ENCODE measurements around the gene EIF4G3. TPM values are rescaled to one million over a fixed set of nuclear protein-coding genes. Genes with fewer than 3 reads are reported as not detected.
A peak's percentile ranks its signal among the peaks of the same experiment; 100 is the strongest.

Gene EIF4G3
- total and polyA plus RNA-seq, 4 donors = 16.5 to 59.8 (median 33.4) TPM

GRCh38 chr1:20819818-20820217 lies 356.9 kb downstream of the EIF4G3 start:
- no peak for ATAC-seq (ENCODE audit: insufficient read depth, low FRiP score)
- Histone ChIP-seq H3K27ac (ENCODE audit: low read depth in 1 of 2, low read length in 1 of 2) (no peak overlapping the region), H3K9ac (ENCODE audit: insufficient read depth in 1 of 2, low read length in 2 of 2) (no peak overlapping the region), H3K9me3 (ENCODE audit: control insufficient read depth in 4 of 4, insufficient read depth in 3 of 4, low read length in 3 of 4) (no peaks in the 10 kb centered on the region), H3K4me1 (ENCODE audit: control insufficient read depth in 5 of 5, insufficient read depth in 5 of 5, low read length in 5 of 5) (no peaks in the 10 kb centered on the region), H3K27me3 (ENCODE audit: control insufficient read depth in 3 of 3, insufficient read depth in 3 of 3, low read length in 2 of 3) (no peaks in the 10 kb centered on the region), H3K4me3 (no peak overlapping the region), H3K36me3 (ENCODE audit: control insufficient read depth in 4 of 4, insufficient read depth in 4 of 4, low read length in 4 of 4) (peaks cover 4 to 25% (median 9%) of the 10 kb centered on the region in 4 donors)
- DNase-seq = no peak
- 94 to 100% methylated on average over 5 of the region's 5 CpGs for WGBS, 2 donors
- TF ChIP-seq CTCF (IDR thresholded peaks at IDR 0.05; ENCODE audit: control extremely low read depth, extremely low read depth) = no peak

DNA sequence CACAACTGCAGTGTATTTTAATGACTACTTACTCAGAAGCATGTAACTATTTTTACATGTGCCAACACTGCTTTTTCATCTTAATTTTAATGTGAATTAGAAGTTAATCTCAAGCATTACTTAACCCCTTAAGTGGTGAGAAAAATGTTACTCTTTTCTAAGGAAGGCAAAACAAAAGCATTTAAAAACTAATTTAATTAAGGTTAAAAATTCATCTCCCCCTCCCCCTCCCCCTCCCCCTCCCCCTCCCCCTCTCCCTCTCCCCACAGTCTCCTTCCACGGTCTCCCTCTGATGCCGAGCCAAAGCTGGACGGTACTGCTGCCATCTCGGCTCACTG lies 362.2 kb downstream of the EIF4G3 start:
- Histone ChIP-seq H3K9ac (ENCODE audit: insufficient read depth in 1 of 2, low read length in 2 of 2) (no peak overlapping the region), H3K27ac (ENCODE audit: low read depth in 1 of 2, low read length in 1 of 2) (no peak overlapping the region), H3K36me3 (ENCODE audit: control insufficient read depth in 4 of 4, insufficient read depth in 4 of 4, low read length in 4 of 4) (peaks cover 0 to 13% (median 4%) of the 10 kb centered on the region in 4 donors), H3K4me3 (no peak overlapping the region), H3K27me3 (ENCODE audit: control insufficient read depth in 3 of 3, insufficient read depth in 3 of 3, low read length in 2 of 3) (no peaks in the 10 kb centered on the region), H3K9me3 (ENCODE audit: control insufficient read depth in 4 of 4, insufficient read depth in 3 of 4, low read length in 3 of 4) (no peaks in the 10 kb centered on the region), H3K4me1 (ENCODE audit: control insufficient read depth in 5 of 5, insufficient read depth in 5 of 5, low read length in 5 of 5) (no peaks in the 10 kb centered on the region)
- DNase-seq (peak in 1 of 3 donors; percentile 3), ATAC-seq (ENCODE audit: insufficient read depth, low FRiP score) (no peak)
- no CpG with 5 or more reads among the region's 4 CpGs for WGBS, 2 donors
- TF ChIP-seq CTCF (IDR thresholded peaks at IDR 0.05; ENCODE audit: control extremely low read depth, extremely low read depth) = no peak

GRCh38 chr1:20811916-20812315 lies 364.8 kb downstream of the EIF4G3 start:
- Histone ChIP-seq H3K4me1 (ENCODE audit: control insufficient read depth in 5 of 5, insufficient read depth in 5 of 5, low read length in 5 of 5) (no peaks in the 10 kb centered on the region), H3K27ac (ENCODE audit: low read depth in 1 of 2, low read length in 1 of 2) (no peak overlapping the region), H3K4me3 (no peak overlapping the region), H3K9me3 (ENCODE audit: control insufficient read depth in 4 of 4, insufficient read depth in 3 of 4, low read length in 3 of 4) (no peaks in the 10 kb centered on the region), H3K9ac (ENCODE audit: insufficient read depth in 1 of 2, low read length in 2 of 2) (no peak overlapping the region), H3K27me3 (ENCODE audit: control insufficient read depth in 3 of 3, insufficient read depth in 3 of 3, low read length in 2 of 3) (no peaks in the 10 kb centered on the region), H3K36me3 (ENCODE audit: control insufficient read depth in 4 of 4, insufficient read depth in 4 of 4, low read length in 4 of 4) (peaks cover 2 to 15% (median 4%) of the 10 kb centered on the region in 4 donors)
- 90 to 94% methylated on average over 5 of the region's 5 CpGs for WGBS, 2 donors
- DNase-seq = no peak
- no peak for TF ChIP-seq CTCF (IDR thresholded peaks at IDR 0.05; ENCODE audit: control extremely low read depth, extremely low read depth)
- ATAC-seq (ENCODE audit: insufficient read depth, low FRiP score) = no peak

DNA sequence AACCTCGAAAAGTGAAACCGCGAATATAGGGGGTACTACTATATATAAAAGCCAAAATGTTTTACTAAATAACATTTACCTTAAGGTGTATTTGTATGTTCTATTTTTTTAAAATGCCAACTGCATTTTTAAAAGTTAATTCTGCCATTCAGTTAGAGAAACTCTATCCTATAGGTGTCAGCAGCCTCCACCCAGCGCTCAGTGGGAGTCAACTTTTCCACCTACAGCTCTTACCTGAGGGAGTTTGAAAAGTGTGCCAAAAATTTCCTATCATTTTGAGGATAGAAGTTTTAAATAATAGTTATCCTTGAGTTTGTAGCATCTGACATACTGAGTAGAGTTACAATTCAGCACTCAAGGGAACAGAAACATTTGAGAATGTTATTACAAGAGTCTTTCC lies 383.5 kb downstream of the EIF4G3 start:
- DNase-seq (no peak), ATAC-seq (ENCODE audit: insufficient read depth, low FRiP score) (no peak)
- 97% methylated on average over 4 of the region's 4 CpGs for WGBS, 2 donors
- no peak overlapping the region for H3K9ac ChIP-seq (ENCODE audit: insufficient read depth in 1 of 2, low read length in 2 of 2)
- H3K27me3 ChIP-seq (ENCODE audit: control insufficient read depth in 3 of 3, insufficient read depth in 3 of 3, low read length in 2 of 3) = no peaks in the 10 kb centered on the region
- H3K9me3 ChIP-seq (ENCODE audit: control insufficient read depth in 4 of 4, insufficient read depth in 3 of 4, low read length in 3 of 4) = no peaks in the 10 kb centered on the region
- H3K4me3 ChIP-seq = no peak overlapping the region
- peaks cover 0 to 6% (median 0%) of the 10 kb centered on the region in 5 donors for H3K4me1 ChIP-seq (ENCODE audit: control insufficient read depth in 5 of 5, insufficient read depth in 5 of 5, low read length in 5 of 5)
- no peaks in the 10 kb centered on the region for H3K36me3 ChIP-seq (ENCODE audit: control insufficient read depth in 4 of 4, insufficient read depth in 4 of 4, low read length in 4 of 4)
- TF ChIP-seq CTCF (IDR thresholded peaks at IDR 0.05; ENCODE audit: control extremely low read depth, extremely low read depth) = no peak
- H3K27ac ChIP-seq (ENCODE audit: low read depth in 1 of 2, low read length in 1 of 2) = no peak overlapping the region
